Endodermal cell (in vitro differentiated cells): ENCODE results near the gene SLC20A1. TPM values are rescaled to one million over a fixed set of nuclear protein-coding genes. Genes with fewer than 3 reads are reported as not detected.

Source experiments
- DNase-seq: peaks from one replicate; pipeline ENCODE4 v3.0.0-alpha.2; 2017
- H3K27ac ChIP-seq: 2 replicates; pipeline ENCODE4 v1.5.1; 2013; ENCODE audit warnings: mild to moderate bottlenecking, low read depth, low read length, moderate library complexity
- H3K27me3 ChIP-seq: 2 replicates; pipeline ENCODE4 v1.6.1; 2013; ENCODE audit warnings: mild to moderate bottlenecking, low read length, moderate library complexity; ENCODE audit not compliant: insufficient read depth, control insufficient read depth, poor library complexity, severe bottlenecking
- H3K36me3 ChIP-seq: 2 replicates; pipeline ENCODE4 v1.7.0; 2013; ENCODE audit warnings: mild to moderate bottlenecking, low read length, moderate library complexity; ENCODE audit not compliant: control insufficient read depth, insufficient read depth
- H3K4me1 ChIP-seq: one replicate; pipeline ENCODE4 v1.7.0; 2013; ENCODE audit warnings: low read length; ENCODE audit not compliant: control insufficient read depth, insufficient read depth
- H3K4me3 ChIP-seq: 2 replicates; pipeline ENCODE4 v1.5.1; 2013; ENCODE audit warnings: mild to moderate bottlenecking, low read length, moderate library complexity
- H3K9ac ChIP-seq: 2 replicates; pipeline ENCODE4 v1.6.1; 2013; ENCODE audit warnings: mild to moderate bottlenecking, low read length, moderate library complexity; ENCODE audit not compliant: poor library complexity, severe bottlenecking; ENCODE audit errors: extremely low read depth
- H3K9me3 ChIP-seq: 2 replicates; pipeline ENCODE4 v1.6.1; 2013; ENCODE audit warnings: mild to moderate bottlenecking, low read length, moderate library complexity; ENCODE audit not compliant: control insufficient read depth
- H3K27ac Mint-ChIP-seq: 2 replicates; pipeline ENCODE4 v1.8.0; 2020; ENCODE audit warnings: mixed read lengths
- H3K27me3 Mint-ChIP-seq: 2 replicates; pipeline ENCODE4 v1.8.0; 2021; ENCODE audit warnings: mild to moderate bottlenecking, mixed read lengths; ENCODE audit not compliant: insufficient read depth
- H3K36me3 Mint-ChIP-seq: 2 replicates; pipeline ENCODE4 v1.8.0; 2020; ENCODE audit warnings: low read depth, mixed read lengths
- H3K4me1 Mint-ChIP-seq: 2 replicates; pipeline ENCODE4 v1.8.0; 2020; ENCODE audit warnings: mixed read lengths
- H3K4me3 Mint-ChIP-seq: 2 replicates; pipeline ENCODE4 v1.8.0; 2020; ENCODE audit warnings: mild to moderate bottlenecking, moderate library complexity, mixed read lengths
- H3K9me3 Mint-ChIP-seq: 2 replicates; pipeline ENCODE4 v1.8.0; 2020; ENCODE audit warnings: mild to moderate bottlenecking, mixed read lengths
- CTCF ChIP-seq: fragments of 200-600 bp; sonication (generic); conservative IDR thresholded peaks from 2 replicates; pipeline ENCODE4 v1.5.0; 2021; ENCODE audit warnings: antibody characterized with exemption, mild to moderate bottlenecking
- WGBS, 2 experiments: methylation state at CpG; one replicate each; pipeline versions ENCODE4 v1.1.5 to v1.1.7; 2013; ENCODE audit warnings: missing lambda C conversion rate in 2 of 2, mixed read lengths in 1 of 2; ENCODE audit not compliant: insufficient coverage in 1 of 2, insufficient read length in 1 of 2; 5-methylcytosine and 5-hydroxymethylcytosine counted together
- total RNA-seq, 2 donors: library from RNA; stranded (reverse); fragmentation: NEBNext Ultra II Directional in 1 of 2; extraction: Animal tissue kit (Norgen Biotek cat#: 25700) in 1 of 2; gene quantifications; 2 replicates in 1 of 2; 3 replicates in 1 of 2; pipeline ENCODE4 v1.2.1, GENCODE V29; 2021

The SLC20A1 gene
- total RNA-seq, 2 donors from 2014 or later = 67.3 to 86.7 TPM

GRCh38 chr2:112642561-112642960 is 3.2 kb upstream of the SLC20A1 start:
- Histone ChIP-seq H3K4me3 (no peak overlapping the region), H3K9ac (no peak overlapping the region), H3K9me3 (no peaks in the 10 kb centered on the region), H3K27me3 (no peaks in the 10 kb centered on the region), H3K4me1 (peaks cover 13% of the 10 kb centered on the region), H3K27ac (no peak overlapping the region), H3K36me3 (peaks cover 5% of the 10 kb centered on the region)
- Mint-ChIP-seq H3K4me3 (no peak overlapping the region), H3K27me3 (no peaks in the 10 kb centered on the region), H3K36me3 (peaks cover 8% of the 10 kb centered on the region), H3K27ac (no peak overlapping the region), H3K4me1 (peaks cover 25% of the 10 kb centered on the region), H3K9me3 (no peaks in the 10 kb centered on the region)
- WGBS, 2 experiments = 94 to 96% methylated on average over 4 to 5 of the region's 5 CpGs
- TF ChIP-seq CTCF = no peak
- no peak for DNase-seq

- H3K4me1 ChIP-seq = peaks cover 17% of the 10 kb centered on the region
- no peak overlapping the region for H3K27ac ChIP-seq
- H3K27ac Mint-ChIP-seq = no peak overlapping the region
Measured at GRCh38 chr2:112642966-112643365, 2.8 kb upstream of the SLC20A1 start.

GRCh38 chr2:112643488-112643887 is 2.3 kb upstream of the SLC20A1 start:
- Mint-ChIP-seq H3K27me3 (no peaks in the 10 kb centered on the region), H3K4me1 (peaks cover 32% of the 10 kb centered on the region), H3K9me3 (no peaks in the 10 kb centered on the region), H3K36me3 (peaks cover 16% of the 10 kb centered on the region), H3K27ac (no peak overlapping the region), H3K4me3 (no peak overlapping the region)
- Histone ChIP-seq H3K27ac (no peak overlapping the region), H3K4me1 (peaks cover 17% of the 10 kb centered on the region), H3K27me3 (no peaks in the 10 kb centered on the region), H3K9ac (no peak overlapping the region), H3K4me3 (no peak overlapping the region), H3K36me3 (peaks cover 14% of the 10 kb centered on the region), H3K9me3 (no peaks in the 10 kb centered on the region)
- no peak for TF ChIP-seq CTCF
- no peak for DNase-seq
- 78 to 81% methylated on average over 3 of the region's 3 CpGs for WGBS, 2 experiments

More at GRCh38 chr2:112642966-112643365, 2.8 kb upstream of the SLC20A1 start:
- Mint-ChIP-seq H3K27me3 (no peaks in the 10 kb centered on the region), H3K36me3 (peaks cover 11% of the 10 kb centered on the region), H3K9me3 (no peaks in the 10 kb centered on the region), H3K4me1 (peaks cover 28% of the 10 kb centered on the region), H3K4me3 (no peak overlapping the region)
- TF ChIP-seq CTCF = no peak
- no peaks in the 10 kb centered on the region for H3K9me3 ChIP-seq
- H3K27me3 ChIP-seq = no peaks in the 10 kb centered on the region
- DNase-seq = no peak
- H3K36me3 ChIP-seq = peaks cover 9% of the 10 kb centered on the region
- H3K4me3 ChIP-seq = no peak overlapping the region
- H3K9ac ChIP-seq = no peak overlapping the region
- 97 to 100% methylated on average over 3 to 7 of the region's 7 CpGs for WGBS, 2 experiments
